Keratinocyte (primary cell): ENCODE data around the gene HMCN2. TPM values are rescaled to one million over a fixed set of nuclear protein-coding genes. Genes with fewer than 3 reads are reported as not detected.

Experiments
- DNase-seq: peaks from one replicate; pipeline ENCODE4 v3.0.0-alpha.2; 2011; ENCODE audit warnings: low read depth, missing footprints, low spot score
- FAIRE-seq: peaks from 2 replicates; lab custom pipeline; 2011; peaks lifted over from hg19 to GRCh38; lab: Jason Lieb, UNC
- H2AFZ ChIP-seq: 2 replicates; pipeline ENCODE4 v1.6.0; 2012; ENCODE audit warnings: low read length, control low read depth, inconsistent platforms; ENCODE audit not compliant: control insufficient read depth
- H3K27ac ChIP-seq: 2 replicates; pipeline ENCODE4 v1.5.1; 2011; ENCODE audit warnings: low read length; ENCODE audit not compliant: control insufficient read depth, insufficient read depth
- H3K27me3 ChIP-seq: 3 replicates; pipeline ENCODE4 v1.6.0; 2011; ENCODE audit warnings: low read length; ENCODE audit not compliant: control insufficient read depth, insufficient read depth; ENCODE audit errors: extremely low read depth
- H3K36me3 ChIP-seq, 2 experiments: 2 replicates in 1 of 2; 3 replicates in 1 of 2; pipeline ENCODE4 v1.5.1; 2011; ENCODE audit warnings: low read length in 2 of 2, mild to moderate bottlenecking in 1 of 2; ENCODE audit not compliant: control insufficient read depth in 2 of 2, insufficient read depth in 2 of 2; ENCODE audit errors: extremely low read depth in 1 of 2
- H3K4me1 ChIP-seq: 3 replicates; pipeline ENCODE4 v1.5.1; 2011; ENCODE audit warnings: low read length; ENCODE audit not compliant: control insufficient read depth, insufficient read depth; ENCODE audit errors: extremely low read depth
- H3K4me2 ChIP-seq: 3 replicates; pipeline ENCODE4 v1.6.0; 2011; ENCODE audit warnings: low read depth, low read length; ENCODE audit not compliant: control insufficient read depth, insufficient read depth; ENCODE audit errors: extremely low read depth
- H3K4me3 ChIP-seq, 3 experiments: fragments of 200-600 bp in 1 of 3; sonication (generic) in 1 of 3; 2 replicates in 2 of 3; 3 replicates in 1 of 3; pipeline ENCODE4 v1.5.1; 2011 to 2016; ENCODE audit warnings: low read length in 3 of 3, mild to moderate bottlenecking in 3 of 3, control low read depth in 2 of 3, inconsistent platforms in 1 of 3, low read depth in 1 of 3, mixed read lengths in 1 of 3, mixed run types in 1 of 3, moderate library complexity in 1 of 3; ENCODE audit not compliant: control insufficient read depth in 2 of 3, insufficient read depth in 2 of 3; ENCODE audit errors: extremely low read depth in 1 of 3
- H3K79me2 ChIP-seq: 2 replicates; pipeline ENCODE4 v1.6.0; 2012; ENCODE audit warnings: low read length; ENCODE audit not compliant: control insufficient read depth, insufficient read depth
- H3K9ac ChIP-seq: 3 replicates; pipeline ENCODE4 v1.6.0; 2011; ENCODE audit warnings: low read length; ENCODE audit not compliant: control insufficient read depth, insufficient read depth; ENCODE audit errors: extremely low read depth
- H3K9me1 ChIP-seq: 3 replicates; pipeline ENCODE4 v1.6.0; 2011; ENCODE audit warnings: low read length; ENCODE audit not compliant: control insufficient read depth, insufficient read depth; ENCODE audit errors: extremely low read depth
- H3K9me3 ChIP-seq: 2 replicates; pipeline ENCODE4 v1.5.1; 2012; ENCODE audit warnings: low read depth, low read length; ENCODE audit not compliant: control insufficient read depth
- H4K20me1 ChIP-seq: 3 replicates; pipeline ENCODE4 v1.6.0; 2011; ENCODE audit warnings: low read length; ENCODE audit not compliant: control insufficient read depth, insufficient read depth; ENCODE audit errors: extremely low read depth
- CTCF ChIP-seq, 3 experiments: IDR thresholded peaks in 1 of 3; conservative IDR thresholded peaks in 1 of 3; optimal IDR thresholded peaks in 1 of 3; 2 replicates in 2 of 3; 3 replicates in 1 of 3; pipeline versions ENCODE3 to v1.5.1; 2011; ENCODE audit warnings: low read length in 3 of 3, mild to moderate bottlenecking in 3 of 3, moderate library complexity in 2 of 3, control low read depth in 1 of 3, inconsistent platforms in 1 of 3; ENCODE audit not compliant: insufficient read depth in 2 of 3; ENCODE audit errors: extremely low read depth in 1 of 3
- EZH2 ChIP-seq: IDR thresholded peaks from one replicate; pipeline ENCODE4 v1.6.1; 2012; ENCODE audit warnings: inconsistent platforms, mild to moderate bottlenecking, low read length, moderate library complexity
- dilution Hi-C: fragments of 300-500 bp; cut with MboI; formaldehyde crosslinking; loops from one replicate; pipeline ENCODE4 v1.7.0; 2020; ENCODE audit warnings: low sequenced_read_pairs; ENCODE audit not compliant: extremely low pct_ligation_motif_present
- polyA plus RNA-seq, 5 experiments: library from polyadenylated mRNA; depleted of rRNA in 3 of 5; stranded (reverse) in 3 of 5; stranded (forward) in 1 of 5; unstranded in 1 of 5; fragments of >200 nt; gene quantifications; 1 replicate in 1 of 5; 2 replicates in 3 of 5; 3 replicates in 1 of 5; pipeline versions ENCODE4 v1.2.1 to v1.2.3, GENCODE V29; 2011 to 2012; ENCODE audit warnings: missing spikeins in 2 of 5, low read depth in 1 of 5, low replicate concordance in 1 of 5

The HMCN2 gene
- polyA plus RNA-seq, 1 donor (not counting 4 experiments of a cell fraction or from before 2014, with no cell fraction given) = not detected

GRCh38 chr9:130473009-130473408 lies 207.4 kb downstream of the HMCN2 start:
- Histone ChIP-seq H2AFZ (no peak overlapping the region), H3K79me2 (no peaks in the 10 kb centered on the region), H3K4me1 (no peaks in the 10 kb centered on the region), H3K9me1 (no peaks in the 10 kb centered on the region), H3K36me3 (no peaks in the 10 kb centered on the region), H3K27ac (no peak overlapping the region), H4K20me1 (no peaks in the 10 kb centered on the region), H3K4me2 (no peak overlapping the region), H3K27me3 (peaks cover 3% of the 10 kb centered on the region), H3K9ac (no peak overlapping the region), H3K9me3 (no peaks in the 10 kb centered on the region), H3K4me3 (no peak overlapping the region)
- no peak for FAIRE-seq
- no peak for DNase-seq
- TF ChIP-seq EZH2 (no peak), CTCF (optimal IDR thresholded peaks at IDR 0.05 in 1 of 3, IDR thresholded peaks at IDR 0.05 in 1 of 3, conservative IDR thresholded peaks at IDR 0.05 in 1 of 3; ENCODE audit: extremely low read depth in 1 of 3, insufficient read depth in 2 of 3, low read length in 3 of 3) (no peak)
- dilution Hi-C loops = no loop called here

- Histone ChIP-seq H3K9ac (no peak overlapping the region), H3K4me3 (no peak overlapping the region), H3K4me1 (no peaks in the 10 kb centered on the region), H3K36me3 (no peaks in the 10 kb centered on the region), H3K9me3 (no peaks in the 10 kb centered on the region), H2AFZ (no peak overlapping the region), H3K9me1 (no peaks in the 10 kb centered on the region), H3K27ac (no peak overlapping the region), H4K20me1 (no peaks in the 10 kb centered on the region), H3K27me3 (peaks cover 3% of the 10 kb centered on the region), H3K4me2 (no peak overlapping the region), H3K79me2 (no peaks in the 10 kb centered on the region)
- DNase-seq (no peak), FAIRE-seq (no peak)
- TF ChIP-seq EZH2 (no peak), CTCF (optimal IDR thresholded peaks at IDR 0.05 in 1 of 3, IDR thresholded peaks at IDR 0.05 in 1 of 3, conservative IDR thresholded peaks at IDR 0.05 in 1 of 3; ENCODE audit: extremely low read depth in 1 of 3, insufficient read depth in 2 of 3, low read length in 3 of 3) (no peak)
- dilution Hi-C loops = no loop called here
Observed at GRCh38 chr9:130473566-130473965, 208.0 kb downstream of the HMCN2 start.
